GM19455 (cell line): ENCODE results near the gene METTL23.
"Not testable (repeated sequence)": the region's sequence is repeated elsewhere in the genome, so short reads cannot be mapped to it uniquely, and the experiment has no call there.

ENCODE experiments used
- ATAC-seq: cut with Tn5 transposase; IDR thresholded peaks from one replicate; pipeline ENCODE4 v1.9.1; 2021; ENCODE audit not compliant: unreplicated experiment

METTL23 gene

GRCh38 chr17:76695059-76695831 lies 31.4 kb upstream of the METTL23 start:
- no peak for ATAC-seq

GRCh38 chr17:76696763-76697701 lies 29.6 kb upstream of the METTL23 start:
- ATAC-seq, result no peak

GRCh38 chr17:76697702-76698465 lies 28.8 kb upstream of the METTL23 start:
- ATAC-seq, result no peak

- ATAC-seq, result not testable (repeated sequence)
Measured at GRCh38 chr17:76698466-76698977, 28.1 kb upstream of the METTL23 start.

GRCh38 chr17:76700270-76700616 lies 26.4 kb upstream of the METTL23 start:
- ATAC-seq, result no peak

GRCh38 chr17:76700617-76701470 lies 25.8 kb upstream of the METTL23 start:
- ATAC-seq, result no peak

GRCh38 chr17:76701471-76701967 lies 25.1 kb upstream of the METTL23 start:
- ATAC-seq, result no peak

- ATAC-seq, result no peak
Measured at GRCh38 chr17:76702076-76702475, 24.6 kb upstream of the METTL23 start.

- no peak for ATAC-seq
Measured at GRCh38 chr17:76702941-76703637, 23.6 kb upstream of the METTL23 start.

GRCh38 chr17:76704805-76705204 lies 21.8 kb upstream of the METTL23 start:
- no peak for ATAC-seq

- no peak for ATAC-seq
Measured at GRCh38 chr17:76706817-76707216, 19.8 kb upstream of the METTL23 start.

- no peak for ATAC-seq
Measured at GRCh38 chr17:76707985-76708807, 18.4 kb upstream of the METTL23 start.

- ATAC-seq, result no peak
Measured at GRCh38 chr17:76709077-76709950, 17.3 kb upstream of the METTL23 start.

- not testable (repeated sequence) for ATAC-seq
Measured at GRCh38 chr17:76709951-76710862, 16.4 kb upstream of the METTL23 start.

- ATAC-seq, result no peak
Measured at GRCh38 chr17:76710863-76711611, 15.6 kb upstream of the METTL23 start, which contains the start of gene MXRA7. Gene MXRA7, minus strand, starts transcription at chr17:76710965. Its CDS starts 19 bp downstream, at chr17:76710946.

GRCh38 chr17:76712321-76712720 lies 14.3 kb upstream of the METTL23 start:
- ATAC-seq, result not testable (repeated sequence)
